Vagina (tissue), 2 donors: ENCODE results near the gene CIBAR2. TPM values are rescaled to one million over a fixed set of nuclear protein-coding genes. Genes with fewer than 3 reads are reported as not detected.

Experiments
- DNase-seq, 2 donors: peaks; one replicate each; pipeline ENCODE4 v3.0.0-alpha.2; 2017; ENCODE audit errors: extremely low spot score in 2 of 2
- H3K27ac ChIP-seq: fragments of 200-600 bp; sonication (generic); one replicate; pipeline ENCODE4 v1.5.1; 2019
- H3K27me3 ChIP-seq: fragments of 200-600 bp; sonication (generic); one replicate; pipeline ENCODE4 v1.5.1; 2019
- H3K36me3 ChIP-seq, 2 donors: fragments of 200-600 bp; sonication (generic); one replicate each; pipeline ENCODE4 v1.5.1; 2017 to 2019
- H3K4me1 ChIP-seq: fragments of 200-600 bp; sonication (generic); one replicate; pipeline ENCODE4 v1.5.1; 2019
- H3K4me3 ChIP-seq, 2 donors: fragments of 200-600 bp; sonication (generic); 1 replicate in 1 of 2; 2 replicates in 1 of 2; pipeline ENCODE4 v1.5.1; 2016 to 2019
- H3K9me3 ChIP-seq: fragments of 200-600 bp; sonication (generic); one replicate; pipeline ENCODE4 v1.5.1; 2019
- POLR2A ChIP-seq, 2 donors: fragments of 450-650 bp; IDR thresholded peaks; one replicate each; pipeline ENCODE4 v1.6.1; 2017; ENCODE audit warnings: antibody characterized with exemption in 2 of 2, mild to moderate bottlenecking in 2 of 2, moderate library complexity in 2 of 2
- POLR2AphosphoS5 ChIP-seq, 2 donors: sonication (generic); formaldehyde crosslinking; IDR thresholded peaks; one replicate each; pipeline ENCODE4 v1.9.0; 2017; ENCODE audit warnings: antibody characterized with exemption in 2 of 2, mild to moderate bottlenecking in 2 of 2, low read depth in 1 of 2; ENCODE audit not compliant: insufficient read depth in 1 of 2
- intact Hi-C: fragments of 100-400 bp; cut with DNase I; formaldehyde crosslinking; loops from one replicate; pipeline ENCODE4 v1.15.1; 2023
- total RNA-seq: library from RNA; depleted of rRNA; stranded (reverse); fragments of >200 nt; gene quantifications from one replicate; pipeline ENCODE4 v1.2.3, GENCODE V29; 2016
- TF ChIP-seq, protein P1 (sequence below), 3 experiments: fragments of 450-650 bp in 2 of 3; fragments of 200-600 bp in 1 of 3; sonication (generic) in 1 of 3; IDR thresholded peaks; one replicate each; pipeline ENCODE4 v1.5.1; 2017 to 2019; ENCODE audit warnings: antibody characterized with exemption in 3 of 3, mild to moderate bottlenecking in 2 of 3, moderate library complexity in 2 of 3

CIBAR2 gene
- total RNA-seq, 1 donor from 2014 or later = not detected

DNA sequence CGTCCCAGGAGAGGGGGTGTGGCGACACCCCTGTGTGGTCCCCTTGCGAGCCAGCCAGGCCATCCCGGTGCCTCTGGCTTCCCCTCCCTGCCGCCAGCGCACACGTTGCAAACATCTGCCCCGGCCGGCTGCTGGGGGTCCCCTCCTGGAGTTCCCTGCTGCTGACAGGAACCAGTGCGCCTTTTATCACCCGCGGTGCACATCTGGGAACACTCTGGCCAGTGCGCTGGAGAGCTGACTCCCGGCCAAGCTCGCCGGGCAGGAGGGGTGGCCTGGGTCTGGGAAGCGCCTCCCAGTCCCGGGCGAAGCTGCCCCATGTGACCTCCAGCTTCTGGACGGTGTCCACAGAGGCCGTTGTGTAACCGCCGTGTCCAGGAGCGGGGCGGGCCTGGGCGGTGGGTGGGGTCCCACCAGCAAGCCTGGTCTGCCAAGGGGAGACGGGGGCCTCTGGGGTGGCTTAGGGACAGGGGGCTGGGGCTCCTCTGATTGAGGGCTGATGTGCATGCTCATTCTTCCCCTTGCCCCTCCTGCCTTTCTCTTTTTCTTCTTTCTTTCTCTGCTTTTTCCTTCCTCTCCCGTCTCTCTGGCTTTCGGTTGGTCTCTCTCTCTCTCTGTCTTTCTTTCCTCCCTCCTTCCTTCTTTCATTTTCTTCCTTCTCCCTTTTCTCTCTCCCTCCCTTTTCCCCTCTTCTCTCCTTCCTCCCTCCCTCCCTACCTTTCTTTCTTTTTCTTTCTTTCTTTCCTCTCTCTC, 25.2 kb upstream of the CIBAR2 start:
- TF ChIP-seq POLR2AphosphoS5 (IDR thresholded peaks at IDR 0.05; ENCODE audit: insufficient read depth in 1 of 2, low read depth in 1 of 2) = peak; percentile 87 to 91
- no peak for TF ChIP-seq POLR2A (IDR thresholded peaks at IDR 0.05)
- Histone ChIP-seq H3K36me3 (no peaks in the 10 kb centered on the region), H3K4me1 (peaks cover 25% of the 10 kb centered on the region), H3K9me3 (no peaks in the 10 kb centered on the region), H3K4me3 (peak overlapping the region; percentile 30 to 37), H3K27ac (peak overlapping the region; percentile 81), H3K27me3 (no peaks in the 10 kb centered on the region)
- intact Hi-C loops = no loop called here
- peak in 1 of 2 donors; percentile 93 for DNase-seq

GRCh38 chr16:85136702-85137322, 24.5 kb upstream of the CIBAR2 start:
- peak overlapping the region; percentile 30 to 37 for H3K4me3 ChIP-seq
- DNase-seq = no peak
- peak overlapping the region; percentile 81 for H3K27ac ChIP-seq
- H3K36me3 ChIP-seq = no peaks in the 10 kb centered on the region
- H3K9me3 ChIP-seq = no peaks in the 10 kb centered on the region
- no peaks in the 10 kb centered on the region for H3K27me3 ChIP-seq
- TF ChIP-seq POLR2AphosphoS5 (IDR thresholded peaks at IDR 0.05; ENCODE audit: insufficient read depth in 1 of 2, low read depth in 1 of 2) (no peak), POLR2A (IDR thresholded peaks at IDR 0.05) (no peak)
- TF ChIP-seq, protein P1, sequence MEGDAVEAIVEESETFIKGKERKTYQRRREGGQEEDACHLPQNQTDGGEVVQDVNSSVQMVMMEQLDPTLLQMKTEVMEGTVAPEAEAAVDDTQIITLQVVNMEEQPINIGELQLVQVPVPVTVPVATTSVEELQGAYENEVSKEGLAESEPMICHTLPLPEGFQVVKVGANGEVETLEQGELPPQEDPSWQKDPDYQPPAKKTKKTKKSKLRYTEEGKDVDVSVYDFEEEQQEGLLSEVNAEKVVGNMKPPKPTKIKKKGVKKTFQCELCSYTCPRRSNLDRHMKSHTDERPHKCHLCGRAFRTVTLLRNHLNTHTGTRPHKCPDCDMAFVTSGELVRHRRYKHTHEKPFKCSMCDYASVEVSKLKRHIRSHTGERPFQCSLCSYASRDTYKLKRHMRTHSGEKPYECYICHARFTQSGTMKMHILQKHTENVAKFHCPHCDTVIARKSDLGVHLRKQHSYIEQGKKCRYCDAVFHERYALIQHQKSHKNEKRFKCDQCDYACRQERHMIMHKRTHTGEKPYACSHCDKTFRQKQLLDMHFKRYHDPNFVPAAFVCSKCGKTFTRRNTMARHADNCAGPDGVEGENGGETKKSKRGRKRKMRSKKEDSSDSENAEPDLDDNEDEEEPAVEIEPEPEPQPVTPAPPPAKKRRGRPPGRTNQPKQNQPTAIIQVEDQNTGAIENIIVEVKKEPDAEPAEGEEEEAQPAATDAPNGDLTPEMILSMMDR (IDR thresholded peaks at IDR 0.05) = no peak
- intact Hi-C loops = no loop called here
- H3K4me1 ChIP-seq = peaks cover 25% of the 10 kb centered on the region

- Histone ChIP-seq H3K27me3 (no peaks in the 10 kb centered on the region), H3K4me1 (peaks cover 25% of the 10 kb centered on the region), H3K9me3 (no peaks in the 10 kb centered on the region), H3K4me3 (no peak overlapping the region), H3K36me3 (no peaks in the 10 kb centered on the region), H3K27ac (peak overlapping the region; percentile 81)
- intact Hi-C loops = no loop called here
- TF ChIP-seq POLR2AphosphoS5 (IDR thresholded peaks at IDR 0.05; ENCODE audit: insufficient read depth in 1 of 2, low read depth in 1 of 2) (no peak), POLR2A (IDR thresholded peaks at IDR 0.05) (no peak)
- TF ChIP-seq, protein P1 (IDR thresholded peaks at IDR 0.05) = no peak
- no peak for DNase-seq
These were observed 24.0 kb upstream of the CIBAR2 start for GRCh38 chr16:85136213-85136701.

DNA sequence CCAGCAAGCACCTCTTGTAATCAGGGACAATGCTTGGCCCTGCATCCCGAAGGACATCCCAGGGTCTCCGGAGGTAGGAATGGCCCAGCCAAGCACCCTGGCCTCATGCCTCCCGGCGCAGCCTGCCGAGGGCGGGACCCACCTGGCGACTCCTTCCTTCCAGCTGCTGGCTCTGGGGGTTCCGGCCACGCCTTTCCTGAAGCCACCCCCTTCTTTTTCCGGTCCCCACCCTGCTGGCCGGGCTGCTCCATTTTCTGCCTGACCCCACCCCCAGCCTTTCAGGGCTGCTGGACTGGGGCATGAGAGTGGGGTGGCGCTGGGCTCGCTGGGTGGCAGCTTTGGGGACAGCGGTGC, 22.5 kb upstream of the CIBAR2 start:
- Histone ChIP-seq H3K4me3 (no peak overlapping the region), H3K36me3 (no peaks in the 10 kb centered on the region), H3K9me3 (no peaks in the 10 kb centered on the region), H3K27me3 (no peaks in the 10 kb centered on the region), H3K4me1 (peaks cover 38% of the 10 kb centered on the region), H3K27ac (no peak overlapping the region)
- DNase-seq = no peak
- intact Hi-C loops = no loop called here
- TF ChIP-seq POLR2AphosphoS5 (IDR thresholded peaks at IDR 0.05; ENCODE audit: insufficient read depth in 1 of 2, low read depth in 1 of 2) (no peak), POLR2A (IDR thresholded peaks at IDR 0.05) (no peak)
- TF ChIP-seq, protein P1 (IDR thresholded peaks at IDR 0.05) = no peak

GRCh38 chr16:85134076-85134788, 22.0 kb upstream of the CIBAR2 start:
- no peak overlapping the region for H3K4me3 ChIP-seq
- no peaks in the 10 kb centered on the region for H3K27me3 ChIP-seq
- TF ChIP-seq, protein P1 (IDR thresholded peaks at IDR 0.05) = no peak
- TF ChIP-seq POLR2AphosphoS5 (IDR thresholded peaks at IDR 0.05; ENCODE audit: insufficient read depth in 1 of 2, low read depth in 1 of 2) (no peak), POLR2A (IDR thresholded peaks at IDR 0.05) (no peak)
- intact Hi-C loops = no loop called here
- H3K27ac ChIP-seq = no peak overlapping the region
- no peak for DNase-seq
- H3K36me3 ChIP-seq = no peaks in the 10 kb centered on the region
- no peaks in the 10 kb centered on the region for H3K9me3 ChIP-seq
- peaks cover 43% of the 10 kb centered on the region for H3K4me1 ChIP-seq
